ENCODE data around the gene PALMD.

- TF ChIP-seq POLR2A (IDR thresholded peaks at IDR 0.05; ENCODE audit: low read depth, low read length) (no peak), POLR2AphosphoS5 (IDR thresholded peaks at IDR 0.05; ENCODE audit: low read depth, low read length) (no peak), TAF1 (IDR thresholded peaks at IDR 0.05; ENCODE audit: borderline replicate concordance, low read depth, low read length) (no peak)
These were observed 44.1 kb upstream of the PALMD start for GRCh38 chr1:99601709-99602403.

All from GM12892 (cell line).